GM12878 (cell line): ENCODE results near the gene EPHA7. TPM values are rescaled to one million over a fixed set of nuclear protein-coding genes. Genes with fewer than 3 reads are reported as not detected.

ENCODE experiments used
- ATAC-seq: fragments of 200-7000 bp; cut with Tn5 transposase; 3 replicates; pipeline ENCODE4 v1.9.1; 2020; ENCODE audit warnings: mild to moderate bottlenecking, moderate library complexity
- BruUV-seq: library from RNA; stranded (reverse); fragments of 400-500 nt; replicated peaks from 2 replicates; lab custom pipeline; 2021; lab: Mats Ljungman, UMichigan
- CTCF ChIA-PET: fragments of 300-600 bp; sonication (Branson Sonifier 250); formaldehyde crosslinking; extraction: SDS; loops from one replicate; lab custom pipeline; 2021; ENCODE audit warnings: inconsistent platforms; lab: Yijun Ruan, JAX
- POLR2A ChIA-PET: fragments of 350-600 bp; formaldehyde crosslinking; extraction: SDS; loops from one replicate; lab custom pipeline; 2021; ENCODE audit warnings: inconsistent platforms; lab: Charles Lee
- RAD21 ChIA-PET: fragments of 300-600 bp; sonication (Branson Sonifier 250); formaldehyde crosslinking; loops from one replicate; lab custom pipeline; 2023; ENCODE audit warnings: antibody characterized with exemption; ENCODE audit not compliant: unreplicated experiment; lab: Charles Lee
- SMC1A ChIA-PET: fragments of 300-600 bp; sonication (Branson Sonifier 250); formaldehyde crosslinking; loops from one replicate; lab custom pipeline; 2023; ENCODE audit not compliant: unreplicated experiment, uncharacterized antibody; lab: Charles Lee
- DNase-seq: peaks from one replicate; pipeline ENCODE4 v3.0.0-alpha.2; 2011; ENCODE audit warnings: low read depth, low spot score
- FAIRE-seq: peaks from 3 replicates; lab custom pipeline; 2011; peaks lifted over from hg19 to GRCh38; lab: Jason Lieb, UNC
- H2AFZ ChIP-seq: 2 replicates; pipeline ENCODE4 v1.6.0; 2011; ENCODE audit warnings: low read depth, low read length, control low read depth; ENCODE audit not compliant: control insufficient read depth
- H3K27ac ChIP-seq: 2 replicates; pipeline ENCODE4 v1.5.1; 2011; ENCODE audit warnings: control low read depth; ENCODE audit not compliant: control insufficient read depth, insufficient read depth
- H3K27me3 ChIP-seq, 2 experiments: replicated peaks in 1 of 2; 2 replicates each; pipeline versions ENCODE4 v1.6.0 to v1.6.1; 2011; ENCODE audit warnings: low read length in 1 of 2; ENCODE audit not compliant: control insufficient read depth in 2 of 2, insufficient read depth in 2 of 2
- H3K36me3 ChIP-seq, 2 experiments: 2 replicates each; pipeline ENCODE4 v1.5.1; 2011; ENCODE audit warnings: low read length in 1 of 2; ENCODE audit not compliant: control insufficient read depth in 2 of 2, insufficient read depth in 2 of 2
- H3K4me1 ChIP-seq: 2 replicates; pipeline ENCODE4 v1.6.1; 2011; ENCODE audit warnings: mild to moderate bottlenecking, low read length, moderate library complexity, mixed read lengths; ENCODE audit not compliant: control insufficient read depth, insufficient read depth
- H3K4me2 ChIP-seq: 2 replicates; pipeline ENCODE4 v1.6.0; 2011; ENCODE audit warnings: control low read depth; ENCODE audit not compliant: control insufficient read depth, insufficient read depth
- H3K4me3 ChIP-seq: fragments of 200-600 bp; sonication (generic); 2 replicates; pipeline ENCODE4 v1.5.1; 2016
- H3K79me2 ChIP-seq: 2 replicates; pipeline ENCODE4 v1.6.0; 2011; ENCODE audit warnings: low read length; ENCODE audit not compliant: control insufficient read depth, insufficient read depth
- H3K9ac ChIP-seq: 2 replicates; pipeline ENCODE4 v1.8.0; 2011; ENCODE audit warnings: low read length, control low read depth, mixed read lengths; ENCODE audit not compliant: control insufficient read depth, insufficient read depth
- H3K9me3 ChIP-seq: replicated peaks from 3 replicates; pipeline ENCODE4 v1.5.1; 2011; ENCODE audit warnings: mild to moderate bottlenecking, low read length; ENCODE audit not compliant: control insufficient read depth, insufficient read depth
- H4K20me1 ChIP-seq: 2 replicates; pipeline ENCODE4 v1.6.0; 2011; ENCODE audit not compliant: control insufficient read depth, insufficient read depth
- ATF7 ChIP-seq: fragments of 450-650 bp; IDR thresholded peaks from 2 replicates; pipeline ENCODE4 v1.6.1; 2016; ENCODE audit warnings: low read depth, mild to moderate bottlenecking
- BCL11A ChIP-seq: IDR thresholded peaks from 2 replicates; pipeline ENCODE4 v1.6.1; 2011; ENCODE audit warnings: low read depth, low read length
- MEF2B ChIP-seq: fragments of 450-650 bp; IDR thresholded peaks from 2 replicates; pipeline ENCODE4 v1.6.1; 2018; ENCODE audit warnings: mild to moderate bottlenecking, moderate library complexity; ENCODE audit not compliant: partially characterized antibody, poor library complexity, severe bottlenecking
- NFYA ChIP-seq: IDR thresholded peaks from 2 replicates; pipeline ENCODE4 v1.6.1; 2011; ENCODE audit warnings: low read depth, mild to moderate bottlenecking, low read length, improper control_type of control experiment, borderline replicate concordance
- PAX5 ChIP-seq: IDR thresholded peaks from 2 replicates; pipeline ENCODE4 v1.6.1; 2011; ENCODE audit warnings: low read depth, low read length, borderline replicate concordance
- TAF1 ChIP-seq: IDR thresholded peaks from 2 replicates; pipeline ENCODE4 v1.6.1; 2011; ENCODE audit warnings: mild to moderate bottlenecking, low read depth, low read length, borderline replicate concordance
- TCF12 ChIP-seq: IDR thresholded peaks from 2 replicates; pipeline ENCODE4 v1.6.1; 2011; ENCODE audit warnings: low read depth, mild to moderate bottlenecking, low read length
- WGBS: methylation state at CpG from one replicate; pipeline ENCODE4 v1.1.6; 2016; ENCODE audit warnings: low lambda C conversion rate; ENCODE audit not compliant: insufficient replicate concordance, insufficient coverage; ENCODE audit errors: missing lambda C conversion rate; 5-methylcytosine and 5-hydroxymethylcytosine counted together
- in situ Hi-C: fragments of 300-500 bp; cut with MboI; formaldehyde crosslinking; loops from 9 replicates; pipeline ENCODE4 v1.14.3; 2018; ENCODE audit warnings: mixed read lengths
- intact Hi-C: fragments of 100-400 bp; cut with micrococcal nuclease; formaldehyde crosslinking; loops from one replicate; pipeline ENCODE4 v1.14.2; 2022; ENCODE audit not compliant: unreplicated experiment
- polyA plus RNA-seq, 11 experiments: library from polyadenylated mRNA; depleted of rRNA in 4 of 11; unstranded in 6 of 11; stranded (reverse) in 5 of 11; fragments of >200 nt; fragmentation: Nextera tagmentation in 4 of 11; fragmentation: Illumina TruSeq in 1 of 11; extraction: Ambion mirVana in 4 of 11; extraction: Trizol in 1 of 11; gene quantifications; 1 replicate in 1 of 11; 2 replicates in 10 of 11; pipeline versions ENCODE4 v1.2.1 to v1.2.3, GENCODE V29; 2011 to 2016; ENCODE audit warnings: inconsistent platforms in 2 of 11, missing spikeins in 2 of 11, low read depth in 1 of 11
- total RNA-seq, 4 experiments: library from RNA; depleted of rRNA in 3 of 4; stranded (reverse); fragments of >200 nt in 3 of 4; fragmentation: Illumina TruSeq in 1 of 4; extraction: Trizol in 1 of 4; gene quantifications; 2 replicates each; pipeline versions ENCODE4 v1.2.1 to v1.2.3, GENCODE V29; 2013 to 2021
- TF ChIP-seq, protein P1 (sequence below): fragments of 150-350 bp; IDR thresholded peaks from 2 replicates; pipeline ENCODE4 v1.6.1; 2014; ENCODE audit warnings: mild to moderate bottlenecking, low read depth, low read length
- TF ChIP-seq, protein P2 (sequence below): IDR thresholded peaks from 2 replicates; pipeline ENCODE4 v1.6.1; 2011; ENCODE audit warnings: mild to moderate bottlenecking, low read depth, low read length, moderate library complexity; ENCODE audit not compliant: insufficient replicate concordance
- TF ChIP-seq, protein P3 (sequence below): IDR thresholded peaks from 2 replicates; pipeline ENCODE4 v1.6.1; 2012; ENCODE audit warnings: mild to moderate bottlenecking, low read depth, low read length
- TF ChIP-seq, protein P4 (sequence below): IDR thresholded peaks from 2 replicates; pipeline ENCODE4 v1.6.1; 2011; ENCODE audit warnings: borderline replicate concordance, low read depth, mild to moderate bottlenecking, moderate library complexity, low read length; ENCODE audit not compliant: insufficient read depth, poor library complexity, severe bottlenecking
- TF ChIP-seq, protein P5 (sequence below): fragments of 450-650 bp; IDR thresholded peaks from 2 replicates; pipeline ENCODE4 v1.6.1; 2017; ENCODE audit warnings: mild to moderate bottlenecking, moderate library complexity

Gene EPHA7
- total and polyA plus RNA-seq, 10 of the 15 experiments (the other 5 are each of a cell fraction or from before 2014, with no cell fraction given), result not detected

DNA sequence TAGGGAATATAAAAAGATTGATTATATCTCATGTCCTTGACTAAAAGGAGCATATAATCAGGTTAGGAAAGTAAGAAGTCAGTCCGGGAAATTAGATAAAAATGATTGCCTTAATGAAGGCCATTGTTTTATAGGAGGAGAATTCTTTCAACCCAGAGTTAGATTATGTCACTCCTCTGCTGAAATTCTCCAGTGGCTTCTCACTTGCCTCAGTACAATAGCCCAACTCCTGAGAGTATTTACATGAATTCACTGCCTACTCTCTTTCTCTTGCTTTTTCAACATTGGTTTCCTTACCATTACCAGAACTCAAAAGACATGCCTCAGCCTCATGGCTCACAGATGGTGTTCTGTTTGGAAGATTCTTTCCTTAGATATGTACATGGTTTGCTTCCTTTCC lies 114.9 kb downstream of the EPHA7 start:
- Histone ChIP-seq H3K27me3 (no peaks in the 10 kb centered on the region), H3K9ac (no peak overlapping the region), H4K20me1 (no peaks in the 10 kb centered on the region), H3K4me2 (no peak overlapping the region), H3K79me2 (no peaks in the 10 kb centered on the region), H3K36me3 (no peaks in the 10 kb centered on the region), H2AFZ (no peak overlapping the region), H3K9me3 (no peaks in the 10 kb centered on the region), H3K4me1 (no peaks in the 10 kb centered on the region), H3K4me3 (no peak overlapping the region), H3K27ac (no peak overlapping the region)
- ChIA-PET RAD21 (no interaction called here), POLR2A (no interaction called here), CTCF (no interaction called here), SMC1A (no interaction called here)
- intact Hi-C loops (no loop called here), in situ Hi-C loops (no loop called here)
- FAIRE-seq (no peak), ATAC-seq (no peak), DNase-seq (no peak)
- WGBS, result 0% methylated on average over 1 of the region's 1 CpG
- no TSS peak for BruUV-seq
- TF ChIP-seq BCL11A (no peak), TCF12 (no peak), TAF1 (no peak), MEF2B (no peak), ATF7 (no peak), NFYA (no peak), PAX5 (no peak)
- TF ChIP-seq, protein P1, sequence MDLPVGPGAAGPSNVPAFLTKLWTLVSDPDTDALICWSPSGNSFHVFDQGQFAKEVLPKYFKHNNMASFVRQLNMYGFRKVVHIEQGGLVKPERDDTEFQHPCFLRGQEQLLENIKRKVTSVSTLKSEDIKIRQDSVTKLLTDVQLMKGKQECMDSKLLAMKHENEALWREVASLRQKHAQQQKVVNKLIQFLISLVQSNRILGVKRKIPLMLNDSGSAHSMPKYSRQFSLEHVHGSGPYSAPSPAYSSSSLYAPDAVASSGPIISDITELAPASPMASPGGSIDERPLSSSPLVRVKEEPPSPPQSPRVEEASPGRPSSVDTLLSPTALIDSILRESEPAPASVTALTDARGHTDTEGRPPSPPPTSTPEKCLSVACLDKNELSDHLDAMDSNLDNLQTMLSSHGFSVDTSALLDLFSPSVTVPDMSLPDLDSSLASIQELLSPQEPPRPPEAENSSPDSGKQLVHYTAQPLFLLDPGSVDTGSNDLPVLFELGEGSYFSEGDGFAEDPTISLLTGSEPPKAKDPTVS, result no peak
- TF ChIP-seq, protein P2, sequence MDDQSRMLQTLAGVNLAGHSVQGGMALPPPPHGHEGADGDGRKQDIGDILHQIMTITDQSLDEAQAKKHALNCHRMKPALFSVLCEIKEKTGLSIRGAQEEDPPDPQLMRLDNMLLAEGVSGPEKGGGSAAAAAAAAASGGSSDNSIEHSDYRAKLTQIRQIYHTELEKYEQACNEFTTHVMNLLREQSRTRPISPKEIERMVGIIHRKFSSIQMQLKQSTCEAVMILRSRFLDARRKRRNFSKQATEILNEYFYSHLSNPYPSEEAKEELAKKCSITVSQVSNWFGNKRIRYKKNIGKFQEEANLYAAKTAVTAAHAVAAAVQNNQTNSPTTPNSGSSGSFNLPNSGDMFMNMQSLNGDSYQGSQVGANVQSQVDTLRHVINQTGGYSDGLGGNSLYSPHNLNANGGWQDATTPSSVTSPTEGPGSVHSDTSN, result no peak
- TF ChIP-seq, protein P3, sequence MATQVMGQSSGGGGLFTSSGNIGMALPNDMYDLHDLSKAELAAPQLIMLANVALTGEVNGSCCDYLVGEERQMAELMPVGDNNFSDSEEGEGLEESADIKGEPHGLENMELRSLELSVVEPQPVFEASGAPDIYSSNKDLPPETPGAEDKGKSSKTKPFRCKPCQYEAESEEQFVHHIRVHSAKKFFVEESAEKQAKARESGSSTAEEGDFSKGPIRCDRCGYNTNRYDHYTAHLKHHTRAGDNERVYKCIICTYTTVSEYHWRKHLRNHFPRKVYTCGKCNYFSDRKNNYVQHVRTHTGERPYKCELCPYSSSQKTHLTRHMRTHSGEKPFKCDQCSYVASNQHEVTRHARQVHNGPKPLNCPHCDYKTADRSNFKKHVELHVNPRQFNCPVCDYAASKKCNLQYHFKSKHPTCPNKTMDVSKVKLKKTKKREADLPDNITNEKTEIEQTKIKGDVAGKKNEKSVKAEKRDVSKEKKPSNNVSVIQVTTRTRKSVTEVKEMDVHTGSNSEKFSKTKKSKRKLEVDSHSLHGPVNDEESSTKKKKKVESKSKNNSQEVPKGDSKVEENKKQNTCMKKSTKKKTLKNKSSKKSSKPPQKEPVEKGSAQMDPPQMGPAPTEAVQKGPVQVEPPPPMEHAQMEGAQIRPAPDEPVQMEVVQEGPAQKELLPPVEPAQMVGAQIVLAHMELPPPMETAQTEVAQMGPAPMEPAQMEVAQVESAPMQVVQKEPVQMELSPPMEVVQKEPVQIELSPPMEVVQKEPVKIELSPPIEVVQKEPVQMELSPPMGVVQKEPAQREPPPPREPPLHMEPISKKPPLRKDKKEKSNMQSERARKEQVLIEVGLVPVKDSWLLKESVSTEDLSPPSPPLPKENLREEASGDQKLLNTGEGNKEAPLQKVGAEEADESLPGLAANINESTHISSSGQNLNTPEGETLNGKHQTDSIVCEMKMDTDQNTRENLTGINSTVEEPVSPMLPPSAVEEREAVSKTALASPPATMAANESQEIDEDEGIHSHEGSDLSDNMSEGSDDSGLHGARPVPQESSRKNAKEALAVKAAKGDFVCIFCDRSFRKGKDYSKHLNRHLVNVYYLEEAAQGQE, result no peak
- TF ChIP-seq, protein P4, sequence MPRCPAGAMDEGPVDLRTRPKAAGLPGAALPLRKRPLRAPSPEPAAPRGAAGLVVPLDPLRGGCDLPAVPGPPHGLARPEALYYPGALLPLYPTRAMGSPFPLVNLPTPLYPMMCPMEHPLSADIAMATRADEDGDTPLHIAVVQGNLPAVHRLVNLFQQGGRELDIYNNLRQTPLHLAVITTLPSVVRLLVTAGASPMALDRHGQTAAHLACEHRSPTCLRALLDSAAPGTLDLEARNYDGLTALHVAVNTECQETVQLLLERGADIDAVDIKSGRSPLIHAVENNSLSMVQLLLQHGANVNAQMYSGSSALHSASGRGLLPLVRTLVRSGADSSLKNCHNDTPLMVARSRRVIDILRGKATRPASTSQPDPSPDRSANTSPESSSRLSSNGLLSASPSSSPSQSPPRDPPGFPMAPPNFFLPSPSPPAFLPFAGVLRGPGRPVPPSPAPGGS, result no peak
- TF ChIP-seq, protein P5, sequence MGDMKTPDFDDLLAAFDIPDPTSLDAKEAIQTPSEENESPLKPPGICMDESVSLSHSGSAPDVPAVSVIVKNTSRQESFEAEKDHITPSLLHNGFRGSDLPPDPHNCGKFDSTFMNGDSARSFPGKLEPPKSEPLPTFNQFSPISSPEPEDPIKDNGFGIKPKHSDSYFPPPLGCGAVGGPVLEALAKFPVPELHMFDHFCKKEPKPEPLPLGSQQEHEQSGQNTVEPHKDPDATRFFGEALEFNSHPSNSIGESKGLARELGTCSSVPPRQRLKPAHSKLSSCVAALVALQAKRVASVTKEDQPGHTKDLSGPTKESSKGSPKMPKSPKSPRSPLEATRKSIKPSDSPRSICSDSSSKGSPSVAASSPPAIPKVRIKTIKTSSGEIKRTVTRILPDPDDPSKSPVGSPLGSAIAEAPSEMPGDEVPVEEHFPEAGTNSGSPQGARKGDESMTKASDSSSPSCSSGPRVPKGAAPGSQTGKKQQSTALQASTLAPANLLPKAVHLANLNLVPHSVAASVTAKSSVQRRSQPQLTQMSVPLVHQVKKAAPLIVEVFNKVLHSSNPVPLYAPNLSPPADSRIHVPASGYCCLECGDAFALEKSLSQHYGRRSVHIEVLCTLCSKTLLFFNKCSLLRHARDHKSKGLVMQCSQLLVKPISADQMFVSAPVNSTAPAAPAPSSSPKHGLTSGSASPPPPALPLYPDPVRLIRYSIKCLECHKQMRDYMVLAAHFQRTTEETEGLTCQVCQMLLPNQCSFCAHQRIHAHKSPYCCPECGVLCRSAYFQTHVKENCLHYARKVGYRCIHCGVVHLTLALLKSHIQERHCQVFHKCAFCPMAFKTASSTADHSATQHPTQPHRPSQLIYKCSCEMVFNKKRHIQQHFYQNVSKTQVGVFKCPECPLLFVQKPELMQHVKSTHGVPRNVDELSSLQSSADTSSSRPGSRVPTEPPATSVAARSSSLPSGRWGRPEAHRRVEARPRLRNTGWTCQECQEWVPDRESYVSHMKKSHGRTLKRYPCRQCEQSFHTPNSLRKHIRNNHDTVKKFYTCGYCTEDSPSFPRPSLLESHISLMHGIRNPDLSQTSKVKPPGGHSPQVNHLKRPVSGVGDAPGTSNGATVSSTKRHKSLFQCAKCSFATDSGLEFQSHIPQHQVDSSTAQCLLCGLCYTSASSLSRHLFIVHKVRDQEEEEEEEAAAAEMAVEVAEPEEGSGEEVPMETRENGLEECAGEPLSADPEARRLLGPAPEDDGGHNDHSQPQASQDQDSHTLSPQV, result no peak
